HCT116 (cell line): ENCODE data around the gene ARHGAP1.

ENCODE experiments used
- EZH2 ChIP-seq: fragments of 200-600 bp; sonication (generic); IDR thresholded peaks from 2 replicates; pipeline ENCODE4 v1.6.1; 2017; ENCODE audit warnings: antibody characterized with exemption, mixed run types
- POLR2AphosphoS5 ChIP-seq: IDR thresholded peaks from 2 replicates; pipeline ENCODE4 v1.6.1; 2011; ENCODE audit warnings: mild to moderate bottlenecking, low read depth, low read length, moderate library complexity
- TF ChIP-seq, protein P1 (sequence below), 3 experiments: fragments of 200-600 bp in 1 of 3; sonication (generic) in 1 of 3; IDR thresholded peaks in 2 of 3; conservative IDR thresholded peaks in 1 of 3; 2 replicates each; pipeline ENCODE4 v1.5.1; 2012 to 2017; ENCODE audit warnings: low read depth in 2 of 3, low read length in 2 of 3, antibody characterized with exemption in 1 of 3, borderline replicate concordance in 1 of 3, control low read depth in 1 of 3, mild to moderate bottlenecking in 1 of 3, mixed read lengths in 1 of 3, mixed run types in 1 of 3, moderate library complexity in 1 of 3; ENCODE audit not compliant: insufficient read depth in 1 of 3
- TF ChIP-seq, protein P2 (sequence below): IDR thresholded peaks from 2 replicates; pipeline ENCODE4 v1.6.1; 2012

DNA sequence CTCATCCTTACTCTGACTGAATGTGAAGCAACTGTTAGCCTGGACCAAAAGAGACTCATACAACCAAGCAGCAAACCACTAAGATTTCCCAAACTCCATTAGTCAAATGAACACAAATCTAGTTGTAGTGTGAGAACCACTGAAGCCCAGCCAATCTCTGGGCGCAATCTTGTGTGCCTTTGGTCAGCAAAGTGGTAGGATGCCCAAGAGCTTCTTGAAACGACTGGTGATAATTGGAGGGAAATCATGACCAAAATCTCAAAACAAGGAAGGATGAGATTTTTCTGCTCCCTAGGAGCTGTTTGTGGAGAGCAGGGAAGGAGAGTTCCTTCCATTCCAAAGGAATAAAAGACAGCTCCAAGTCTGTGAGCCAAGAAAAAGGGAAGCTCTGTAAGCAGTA is 42.6 kb upstream of the ARHGAP1 start:
- TF ChIP-seq POLR2AphosphoS5 (no peak), EZH2 (no peak)
- TF ChIP-seq, protein P1, sequence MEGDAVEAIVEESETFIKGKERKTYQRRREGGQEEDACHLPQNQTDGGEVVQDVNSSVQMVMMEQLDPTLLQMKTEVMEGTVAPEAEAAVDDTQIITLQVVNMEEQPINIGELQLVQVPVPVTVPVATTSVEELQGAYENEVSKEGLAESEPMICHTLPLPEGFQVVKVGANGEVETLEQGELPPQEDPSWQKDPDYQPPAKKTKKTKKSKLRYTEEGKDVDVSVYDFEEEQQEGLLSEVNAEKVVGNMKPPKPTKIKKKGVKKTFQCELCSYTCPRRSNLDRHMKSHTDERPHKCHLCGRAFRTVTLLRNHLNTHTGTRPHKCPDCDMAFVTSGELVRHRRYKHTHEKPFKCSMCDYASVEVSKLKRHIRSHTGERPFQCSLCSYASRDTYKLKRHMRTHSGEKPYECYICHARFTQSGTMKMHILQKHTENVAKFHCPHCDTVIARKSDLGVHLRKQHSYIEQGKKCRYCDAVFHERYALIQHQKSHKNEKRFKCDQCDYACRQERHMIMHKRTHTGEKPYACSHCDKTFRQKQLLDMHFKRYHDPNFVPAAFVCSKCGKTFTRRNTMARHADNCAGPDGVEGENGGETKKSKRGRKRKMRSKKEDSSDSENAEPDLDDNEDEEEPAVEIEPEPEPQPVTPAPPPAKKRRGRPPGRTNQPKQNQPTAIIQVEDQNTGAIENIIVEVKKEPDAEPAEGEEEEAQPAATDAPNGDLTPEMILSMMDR (IDR thresholded peaks at IDR 0.05 in 2 of 3, conservative IDR thresholded peaks at IDR 0.05 in 1 of 3; ENCODE audit: borderline replicate concordance in 1 of 3, insufficient read depth in 1 of 3, low read depth in 2 of 3, low read length in 2 of 3): no peak
- TF ChIP-seq, protein P2, sequence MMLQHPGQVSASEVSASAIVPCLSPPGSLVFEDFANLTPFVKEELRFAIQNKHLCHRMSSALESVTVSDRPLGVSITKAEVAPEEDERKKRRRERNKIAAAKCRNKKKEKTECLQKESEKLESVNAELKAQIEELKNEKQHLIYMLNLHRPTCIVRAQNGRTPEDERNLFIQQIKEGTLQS: no peak
